Glutamatergic neuron (in vitro differentiated cells): ENCODE results near the gene AKNAD1. TPM values are rescaled to one million over a fixed set of nuclear protein-coding genes. Genes with fewer than 3 reads are reported as not detected.

Experiments
- DNase-seq: peaks from one replicate; pipeline ENCODE4 v3.0.0; 2022
- H3K27ac Mint-ChIP-seq: one replicate; pipeline ENCODE4 v1.8.0; 2020; ENCODE audit warnings: mild to moderate bottlenecking, mixed read lengths, inconsistent platforms; ENCODE audit not compliant: unreplicated experiment
- H3K27me3 Mint-ChIP-seq: one replicate; pipeline ENCODE4 v1.8.0; 2020; ENCODE audit warnings: mild to moderate bottlenecking, moderate library complexity, mixed read lengths, inconsistent platforms; ENCODE audit not compliant: unreplicated experiment
- H3K36me3 Mint-ChIP-seq: one replicate; pipeline ENCODE4 v1.8.0; 2020; ENCODE audit warnings: mild to moderate bottlenecking, mixed read lengths, inconsistent platforms; ENCODE audit not compliant: unreplicated experiment
- H3K4me1 Mint-ChIP-seq: one replicate; pipeline ENCODE4 v1.8.0; 2020; ENCODE audit warnings: mild to moderate bottlenecking, low read depth, mixed read lengths, inconsistent platforms; ENCODE audit not compliant: unreplicated experiment
- H3K4me3 Mint-ChIP-seq: one replicate; pipeline ENCODE4 v1.8.0; 2020; ENCODE audit warnings: mild to moderate bottlenecking, mixed read lengths, inconsistent platforms; ENCODE audit not compliant: unreplicated experiment
- H3K9me3 Mint-ChIP-seq: one replicate; pipeline ENCODE4 v1.8.0; 2020; ENCODE audit warnings: mild to moderate bottlenecking, moderate library complexity, mixed read lengths, inconsistent platforms; ENCODE audit not compliant: unreplicated experiment
- CTCF ChIP-seq: fragments of 200-600 bp; sonication (generic); IDR thresholded peaks from one replicate; pipeline ENCODE4 v1.5.0; 2021; ENCODE audit not compliant: partially characterized antibody, unreplicated experiment
- total RNA-seq: library from RNA; stranded (reverse); fragmentation: NEBNext Ultra II Directional; extraction: Animal tissue kit (Norgen Biotek cat#: 25700); gene quantifications from one replicate; pipeline ENCODE4 v1.2.1, GENCODE V29; 2021; ENCODE audit not compliant: unreplicated experiment

Gene AKNAD1
- total RNA-seq, 1 donor from 2014 or later = not detected

GRCh38 chr1:108843390-108844137, 13.3 kb downstream of the AKNAD1 start:
- Mint-ChIP-seq H3K9me3 (no peaks in the 10 kb centered on the region), H3K4me1 (peaks cover 4% of the 10 kb centered on the region), H3K36me3 (no peaks in the 10 kb centered on the region), H3K27ac (no peak overlapping the region), H3K27me3 (no peaks in the 10 kb centered on the region), H3K4me3 (no peak overlapping the region)
- DNase-seq = no peak
- TF ChIP-seq CTCF = no peak

GRCh38 chr1:108842525-108843181, 14.2 kb downstream of the AKNAD1 start:
- TF ChIP-seq CTCF = no peak
- Mint-ChIP-seq H3K4me3 (no peak overlapping the region), H3K27ac (no peak overlapping the region), H3K9me3 (no peaks in the 10 kb centered on the region), H3K36me3 (no peaks in the 10 kb centered on the region), H3K27me3 (no peaks in the 10 kb centered on the region), H3K4me1 (peaks cover 4% of the 10 kb centered on the region)
- DNase-seq = no peak

GRCh38 chr1:108841703-108842102, 15.2 kb downstream of the AKNAD1 start:
- no peak overlapping the region for H3K4me3 Mint-ChIP-seq
- no peak overlapping the region for H3K27ac Mint-ChIP-seq
- no peak for DNase-seq
- no peak for TF ChIP-seq CTCF
- H3K36me3 Mint-ChIP-seq = no peaks in the 10 kb centered on the region
- no peaks in the 10 kb centered on the region for H3K27me3 Mint-ChIP-seq
- peaks cover 4% of the 10 kb centered on the region for H3K4me1 Mint-ChIP-seq
- H3K9me3 Mint-ChIP-seq = no peaks in the 10 kb centered on the region

GRCh38 chr1:108832929-108833328, 24.0 kb downstream of the AKNAD1 start:
- H3K9me3 Mint-ChIP-seq = no peaks in the 10 kb centered on the region
- H3K4me3 Mint-ChIP-seq = no peak overlapping the region
- peaks cover 17% of the 10 kb centered on the region for H3K4me1 Mint-ChIP-seq
- H3K27me3 Mint-ChIP-seq = peaks cover 2% of the 10 kb centered on the region
- no peaks in the 10 kb centered on the region for H3K36me3 Mint-ChIP-seq
- TF ChIP-seq CTCF = no peak
- DNase-seq = no peak
- no peak overlapping the region for H3K27ac Mint-ChIP-seq

GRCh38 chr1:108831225-108831624, 25.7 kb downstream of the AKNAD1 start:
- H3K36me3 Mint-ChIP-seq = no peaks in the 10 kb centered on the region
- no peak for TF ChIP-seq CTCF
- H3K27me3 Mint-ChIP-seq = peaks cover 2% of the 10 kb centered on the region
- DNase-seq = no peak
- H3K27ac Mint-ChIP-seq = no peak overlapping the region
- no peak overlapping the region for H3K4me3 Mint-ChIP-seq
- H3K4me1 Mint-ChIP-seq = peaks cover 17% of the 10 kb centered on the region
- H3K9me3 Mint-ChIP-seq = no peaks in the 10 kb centered on the region
